Measurements from ENCODE around the gene AKAP13.

GRCh38 chr15:85539491-85539890, 159.1 kb downstream of the AKAP13 start:
- TF ChIP-seq CTCF (IDR thresholded peaks at IDR 0.05) (no peak), POLR2A (IDR thresholded peaks at IDR 0.05) (no peak), POLR2AphosphoS5 (IDR thresholded peaks at IDR 0.05) (no peak)

Measured in breast epithelium (tissue), 3 donors.